ENCODE measurements around the gene KLF3.

The KLF3 gene

GRCh38 chr4:38747629-38748028, 83.6 kb downstream of the KLF3 start:
- no peak for DNase-seq

GRCh38 chr4:38749336-38749735, 85.3 kb downstream of the KLF3 start:
- DNase-seq, result no peak
